ENCODE data around the gene GATAD2B. TPM values are rescaled to one million over a fixed set of nuclear protein-coding genes. Genes with fewer than 3 reads are reported as not detected.

Gene GATAD2B
- total RNA-seq, 1 donor from 2014 or later: 26.6 TPM

Small RNA genes lying within 50 kb of the gene (small RNA-seq; reads per million reads assigned to genes)
- gene AL831737.1 (ENCODE audit: low replicate concordance) (not detected), gene MIR6737 (ENCODE audit: low replicate concordance) (0.13 reads per million), gene RF00019 (ENCODE audit: low replicate concordance) (not detected)

Other genes starting within 250 kb of the GATAD2B start
- gene NPR1, start 244.3 kb downstream of the GATAD2B start, total RNA-seq: 0.49 TPM
- 32.2 TPM for gene INTS3, start 194.9 kb downstream of the GATAD2B start, total RNA-seq
- 9.3 TPM for gene SLC27A3, start 147.6 kb downstream of the GATAD2B start, total RNA-seq
- 15.2 TPM for gene DENND4B, start 23.7 kb upstream of the GATAD2B start, total RNA-seq
- 2.7 TPM for gene CRTC2, start 35.6 kb upstream of the GATAD2B start, total RNA-seq
- 21.6 TPM for gene SLC39A1, start 40.6 kb upstream of the GATAD2B start, total RNA-seq
- gene CREB3L4, start 44.9 kb upstream of the GATAD2B start, total RNA-seq: 6.4 TPM
- gene JTB, start 54.7 kb upstream of the GATAD2B start, total RNA-seq: 49.2 TPM
- 6.6 TPM for gene RAB13, start 63.4 kb upstream of the GATAD2B start, total RNA-seq
- 1,226 TPM for gene RPS27, start 67.8 kb upstream of the GATAD2B start, total RNA-seq
- gene NUP210L, start 232.1 kb upstream of the GATAD2B start, total RNA-seq: under 0.01 TPM

Measured in temporal lobe (tissue), 2 donors.